NCI-H2196 treated with DMSO at 0.1 percent for 48 hours (cell line): ENCODE measurements around the gene MFRP.

ENCODE experiments used
- DNase-seq: peaks from one replicate; lab custom pipeline; 2025; ENCODE audit not compliant: unreplicated experiment; lab: John Stamatoyannopoulos, UW

MFRP gene

GRCh38 chr11:119373059-119373920 lies 26.8 kb upstream of the MFRP start:
- no peak for DNase-seq

- no peak for DNase-seq
Observed at GRCh38 chr11:119372260-119373058, 26.0 kb upstream of the MFRP start.

GRCh38 chr11:119371778-119372182 lies 25.3 kb upstream of the MFRP start:
- DNase-seq = peak; percentile 55

- no peak for DNase-seq
Observed at GRCh38 chr11:119371067-119371601, 24.6 kb upstream of the MFRP start.

- DNase-seq = no peak
Observed at GRCh38 chr11:119370486-119371046, 24.1 kb upstream of the MFRP start.

- no peak for DNase-seq
Observed at GRCh38 chr11:119369132-119369925, 22.8 kb upstream of the MFRP start.

- peak; percentile 26 for DNase-seq
Observed at GRCh38 chr11:119368121-119369034, 21.9 kb upstream of the MFRP start.

GRCh38 chr11:119367661-119368120 lies 21.2 kb upstream of the MFRP start:
- DNase-seq = no peak

- DNase-seq = no peak
Observed at GRCh38 chr11:119366690-119367620, 20.4 kb upstream of the MFRP start.

- DNase-seq = no peak
Observed at GRCh38 chr11:119365071-119365591, 18.6 kb upstream of the MFRP start.

GRCh38 chr11:119363851-119364590 lies 17.5 kb upstream of the MFRP start:
- DNase-seq = no peak

- no peak for DNase-seq
Observed at GRCh38 chr11:119363081-119363850, 16.8 kb upstream of the MFRP start.

GRCh38 chr11:119362741-119363080 lies 16.2 kb upstream of the MFRP start:
- DNase-seq = no peak

- no peak for DNase-seq
Observed at GRCh38 chr11:119361941-119362725, 15.6 kb upstream of the MFRP start.

- peak; percentile 79 for DNase-seq
Observed at GRCh38 chr11:119361056-119361787, 14.7 kb upstream of the MFRP start.
